ENCODE measurements around the gene SCAANT1. TPM values are rescaled to one million over a fixed set of nuclear protein-coding genes. Genes with fewer than 3 reads are reported as not detected.

Gene SCAANT1
- total RNA-seq, 2 experiments from 2014 or later, result not detected

DNA sequence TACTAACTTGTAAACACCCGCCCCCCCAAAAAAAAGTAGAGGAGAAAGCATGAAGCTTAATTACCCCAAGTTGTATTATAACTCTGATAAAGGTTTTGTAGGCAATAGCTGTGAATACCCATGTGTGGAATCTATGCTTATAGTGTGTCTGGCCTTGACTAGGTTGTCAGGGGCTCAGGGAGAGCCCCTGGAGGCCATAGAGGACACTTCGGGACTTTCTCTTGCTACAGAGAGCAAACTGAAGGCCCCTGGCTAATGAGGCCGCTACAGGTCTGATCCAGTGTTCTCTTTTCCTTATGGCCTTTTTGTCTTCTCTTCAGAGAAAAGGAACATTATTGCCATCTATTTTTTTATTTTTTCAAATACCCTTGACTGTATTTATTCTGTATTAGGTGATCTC lies 19.1 kb upstream of the SCAANT1 start:
- peaks cover 44% of the 10 kb centered on the region for H3K36me3 Mint-ChIP-seq (ENCODE audit: low read depth)
- H3K4me1 Mint-ChIP-seq, result peaks cover 53% of the 10 kb centered on the region
- ChIA-PET CTCF (no interaction called here), POLR2A (no interaction called here)
- no peak overlapping the region for H3K27ac Mint-ChIP-seq
- no peaks in the 10 kb centered on the region for H3K27me3 Mint-ChIP-seq
- H3K9me3 Mint-ChIP-seq, result no peaks in the 10 kb centered on the region
- H3K4me3 Mint-ChIP-seq, result no peak overlapping the region
- DNase-seq, result no peak

DNA sequence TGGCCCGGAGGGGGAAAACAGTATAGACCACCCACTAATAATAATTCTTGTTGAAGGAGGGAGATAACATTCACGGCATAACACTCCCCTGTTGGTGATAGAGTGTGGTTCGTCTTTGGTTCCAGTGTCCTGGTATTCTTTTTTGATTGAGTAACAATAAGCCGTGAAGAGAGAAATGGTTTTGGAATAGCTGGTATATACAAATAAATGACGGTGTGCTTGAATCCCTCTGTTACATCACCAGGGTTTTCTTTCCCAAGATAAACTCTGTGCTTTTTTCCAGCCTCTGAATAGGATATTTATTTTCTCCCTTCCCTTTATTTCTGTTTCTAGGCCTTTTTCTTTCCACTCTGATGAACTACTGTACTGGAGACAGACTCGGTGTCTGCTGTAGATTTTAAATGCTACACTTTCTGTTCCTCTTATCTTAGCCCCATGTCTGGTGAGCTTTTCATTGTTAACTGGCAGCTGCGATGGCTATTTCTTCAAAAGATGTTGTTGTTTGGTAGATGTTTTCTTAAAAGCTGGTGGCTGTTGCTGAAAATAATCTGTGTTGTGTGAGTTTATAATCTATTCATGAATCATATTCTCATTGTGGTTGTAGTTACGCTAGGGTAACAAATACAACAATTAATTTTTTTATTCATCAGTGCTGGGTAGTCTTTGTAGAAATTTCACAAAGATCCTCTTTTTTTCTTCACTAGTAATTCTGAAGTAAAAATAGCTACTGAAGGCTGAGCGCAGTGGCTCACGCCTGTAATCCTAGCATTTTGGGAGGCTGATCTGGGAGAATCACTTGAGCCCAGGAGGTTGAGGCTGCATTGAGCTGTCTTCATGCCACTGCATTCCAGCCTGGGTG lies 15.5 kb upstream of the SCAANT1 start:
- H3K4me3 Mint-ChIP-seq, result no peak overlapping the region
- peaks cover 27% of the 10 kb centered on the region for H3K4me1 Mint-ChIP-seq
- ChIA-PET POLR2A (no interaction called here), CTCF (no interaction called here)
- peaks cover 62% of the 10 kb centered on the region for H3K36me3 Mint-ChIP-seq (ENCODE audit: low read depth)
- no peaks in the 10 kb centered on the region for H3K9me3 Mint-ChIP-seq
- H3K27ac Mint-ChIP-seq, result no peak overlapping the region
- H3K27me3 Mint-ChIP-seq, result no peaks in the 10 kb centered on the region
- no peak for DNase-seq

DNA sequence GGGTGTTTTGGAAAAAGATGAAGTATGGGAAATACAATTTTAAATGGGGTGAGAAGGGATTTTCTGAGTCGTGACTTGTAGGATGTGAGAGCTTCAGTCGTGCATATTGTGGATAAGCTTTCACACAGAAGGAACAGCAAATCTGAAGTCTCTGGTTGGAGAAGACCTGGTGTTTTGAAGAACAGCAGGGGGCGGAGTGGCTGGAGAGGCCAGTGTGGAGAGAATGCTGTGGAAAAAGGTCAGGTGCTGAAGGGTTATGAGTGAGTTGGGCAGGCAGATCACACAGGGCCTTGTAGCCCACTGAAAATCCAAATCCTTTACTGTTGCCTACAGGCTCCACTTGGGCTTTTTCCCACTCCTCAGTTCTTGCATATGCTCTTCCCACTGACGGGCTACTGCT lies 14.1 kb upstream of the SCAANT1 start:
- H3K36me3 Mint-ChIP-seq (ENCODE audit: low read depth), result peaks cover 67% of the 10 kb centered on the region
- H3K27me3 Mint-ChIP-seq, result no peaks in the 10 kb centered on the region
- H3K4me1 Mint-ChIP-seq, result peaks cover 27% of the 10 kb centered on the region
- no peak overlapping the region for H3K27ac Mint-ChIP-seq
- ChIA-PET CTCF (no interaction called here), POLR2A (interaction anchor here (0.7 to 1.2 kb wide), 2 partner anchors 19 to 25 kb away, joined by 3 read pairs; no protein-coding TSS in a partner anchor)
- no peak for DNase-seq
- no peak overlapping the region for H3K4me3 Mint-ChIP-seq
- H3K9me3 Mint-ChIP-seq, result no peaks in the 10 kb centered on the region

GRCh38 chr3:63922491-63923199 lies 10.5 kb upstream of the SCAANT1 start:
- peaks cover 32% of the 10 kb centered on the region for H3K4me1 Mint-ChIP-seq
- H3K27me3 Mint-ChIP-seq, result no peaks in the 10 kb centered on the region
- POLR2A ChIA-PET, result interaction anchor here (1.2 kb wide), 1 partner anchor 11 kb away, joined by 4 read pairs; the partner anchor contains the start of gene SCAANT1
- no peak for DNase-seq
- H3K36me3 Mint-ChIP-seq (ENCODE audit: low read depth), result peaks cover 77% of the 10 kb centered on the region
- H3K27ac Mint-ChIP-seq, result no peak overlapping the region
- CTCF ChIA-PET, result no interaction called here
- H3K9me3 Mint-ChIP-seq, result no peaks in the 10 kb centered on the region
- no peak overlapping the region for H3K4me3 Mint-ChIP-seq

DNA sequence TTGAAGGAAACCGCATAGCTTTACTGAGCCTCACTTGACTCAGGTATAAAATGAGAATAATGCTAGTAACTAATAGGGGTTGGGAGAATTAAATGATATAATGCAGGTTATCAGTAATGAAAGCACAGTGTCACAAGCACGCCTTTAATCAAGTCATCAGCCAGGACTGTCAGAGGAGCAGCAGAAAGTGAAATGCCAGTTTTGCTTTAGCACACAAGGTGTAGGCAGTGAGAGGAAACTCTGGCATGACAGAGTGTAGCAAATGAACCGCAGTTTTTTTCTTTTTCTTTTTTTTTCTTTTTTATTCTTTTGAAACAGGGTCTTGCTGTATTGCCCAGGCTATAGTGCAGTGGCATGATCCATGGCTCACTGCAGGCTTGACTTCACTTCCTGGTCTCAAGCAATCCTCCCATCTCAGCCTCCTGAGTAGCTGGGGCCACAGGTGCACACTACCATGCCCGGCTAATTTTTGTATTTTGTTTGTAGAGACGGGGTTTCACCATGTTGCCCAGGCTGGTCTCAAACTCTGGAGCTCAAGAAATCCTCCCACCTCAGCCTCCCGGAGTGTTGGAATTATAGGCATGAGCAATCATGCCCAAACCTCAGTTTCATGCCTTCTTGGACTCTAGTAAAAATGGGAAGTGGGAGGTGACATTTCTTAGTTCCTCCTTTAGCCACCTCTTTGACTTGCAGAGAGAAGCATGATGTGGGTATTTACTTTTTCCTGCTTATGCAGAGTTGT lies 9.7 kb upstream of the SCAANT1 start:
- POLR2A ChIA-PET, result interaction anchor here (0.8 kb wide), 1 partner anchor 27 kb away, joined by 3 read pairs; no protein-coding TSS in a partner anchor

DNA sequence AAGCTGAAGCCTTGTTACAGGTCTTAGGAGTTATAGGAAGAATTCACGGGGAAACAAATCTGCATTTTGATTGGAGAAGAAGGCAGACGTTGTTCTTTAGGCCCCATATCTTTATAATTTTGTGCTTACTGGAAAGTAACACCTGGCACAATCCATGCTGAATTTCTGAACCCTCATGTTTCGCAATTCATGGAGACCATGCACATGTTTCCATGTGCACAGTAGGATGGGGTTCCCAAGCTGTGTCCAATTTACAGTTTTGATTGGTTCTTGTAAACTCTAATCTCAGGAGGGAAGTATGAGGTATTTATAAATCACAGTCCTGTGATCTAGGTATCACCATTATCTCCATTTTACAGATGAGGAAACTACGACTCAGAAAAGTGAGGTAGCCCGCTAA lies 7.8 kb upstream of the SCAANT1 start:
- Mint-ChIP-seq H3K4me3 (no peak overlapping the region), H3K36me3 (ENCODE audit: low read depth) (peaks cover 76% of the 10 kb centered on the region), H3K4me1 (peaks cover 44% of the 10 kb centered on the region), H3K9me3 (no peaks in the 10 kb centered on the region), H3K27me3 (no peaks in the 10 kb centered on the region), H3K27ac (no peak overlapping the region)
- ChIA-PET CTCF (no interaction called here), POLR2A (no interaction called here)
- no peak for DNase-seq

More for the DNA sequence above, 9.7 kb upstream of the SCAANT1 start:
- H3K27ac Mint-ChIP-seq, result no peak overlapping the region
- H3K4me3 Mint-ChIP-seq, result no peak overlapping the region
- H3K4me1 Mint-ChIP-seq, result peaks cover 36% of the 10 kb centered on the region
- DNase-seq, result no peak
- H3K9me3 Mint-ChIP-seq, result no peaks in the 10 kb centered on the region
- no peaks in the 10 kb centered on the region for H3K27me3 Mint-ChIP-seq
- peaks cover 77% of the 10 kb centered on the region for H3K36me3 Mint-ChIP-seq (ENCODE audit: low read depth)
- CTCF ChIA-PET, result no interaction called here

- Mint-ChIP-seq H3K27ac (no peak overlapping the region), H3K9me3 (no peaks in the 10 kb centered on the region), H3K27me3 (no peaks in the 10 kb centered on the region), H3K36me3 (ENCODE audit: low read depth) (peaks cover 76% of the 10 kb centered on the region), H3K4me1 (peaks cover 54% of the 10 kb centered on the region), H3K4me3 (no peak overlapping the region)
- ChIA-PET CTCF (no interaction called here), POLR2A (no interaction called here)
- DNase-seq, result no peak
Measured at GRCh38 chr3:63918321-63918720, 6.1 kb upstream of the SCAANT1 start.

GRCh38 chr3:63914312-63914711 lies 2.1 kb upstream of the SCAANT1 start:
- H3K4me1 Mint-ChIP-seq, result peaks cover 66% of the 10 kb centered on the region
- POLR2A ChIA-PET, result interaction anchor here (0.8 kb wide), 1 partner anchor 19 kb away, joined by 3 read pairs; no protein-coding TSS in a partner anchor
- CTCF ChIA-PET, result interaction anchor here (1.2 kb wide), 1 partner anchor 29 kb away, joined by 3 read pairs; no protein-coding TSS in a partner anchor
- DNase-seq, result no peak
- peak overlapping the region; percentile 81 for H3K4me3 Mint-ChIP-seq
- no peaks in the 10 kb centered on the region for H3K9me3 Mint-ChIP-seq
- no peaks in the 10 kb centered on the region for H3K27me3 Mint-ChIP-seq
- peak overlapping the region; percentile 27 for H3K27ac Mint-ChIP-seq
- H3K36me3 Mint-ChIP-seq (ENCODE audit: low read depth), result peaks cover 56% of the 10 kb centered on the region

GRCh38 chr3:63912768-63913588 lies 795 bp upstream of the SCAANT1 start:
- ChIA-PET POLR2A (interaction anchor here (0.6 to 3.1 kb wide), 17 partner anchors 11 to 110 kb away, joined by 3 to 32 read pairs (median 5); partner anchors contain the start of genes ATXN7, PSMD6 and THOC7), CTCF (no interaction called here)
- peaks cover 59% of the 10 kb centered on the region for H3K4me1 Mint-ChIP-seq
- H3K27ac Mint-ChIP-seq, result peak overlapping the region; percentile 79
- DNase-seq, result peak; percentile 56
- H3K36me3 Mint-ChIP-seq (ENCODE audit: low read depth), result peaks cover 43% of the 10 kb centered on the region
- no peaks in the 10 kb centered on the region for H3K27me3 Mint-ChIP-seq
- H3K9me3 Mint-ChIP-seq, result no peaks in the 10 kb centered on the region
- peak overlapping the region; percentile 81 for H3K4me3 Mint-ChIP-seq

- H3K27me3 Mint-ChIP-seq, result no peaks in the 10 kb centered on the region
- no peak for DNase-seq
- ChIA-PET CTCF (interaction anchor here (0.7 to 1.0 kb wide), 3 partner anchors 48 to 110 kb away, joined by 3 read pairs; partner anchors contain the start of genes ATXN7 and THOC7), POLR2A (interaction anchor here (0.6 to 3.1 kb wide), 19 partner anchors 22 to 112 kb away, joined by 3 to 32 read pairs (median 5); partner anchors contain the start of genes ATXN7, PSMD6 and THOC7)
- peak overlapping the region; percentile 96 for H3K27ac Mint-ChIP-seq
- H3K4me3 Mint-ChIP-seq, result peak overlapping the region; percentile 85
- peaks cover 48% of the 10 kb centered on the region for H3K4me1 Mint-ChIP-seq
- no peaks in the 10 kb centered on the region for H3K9me3 Mint-ChIP-seq
- H3K36me3 Mint-ChIP-seq (ENCODE audit: low read depth), result peaks cover 34% of the 10 kb centered on the region
Measured at GRCh38 chr3:63911509-63911872, 692 bp downstream of the SCAANT1 start.

DNA sequence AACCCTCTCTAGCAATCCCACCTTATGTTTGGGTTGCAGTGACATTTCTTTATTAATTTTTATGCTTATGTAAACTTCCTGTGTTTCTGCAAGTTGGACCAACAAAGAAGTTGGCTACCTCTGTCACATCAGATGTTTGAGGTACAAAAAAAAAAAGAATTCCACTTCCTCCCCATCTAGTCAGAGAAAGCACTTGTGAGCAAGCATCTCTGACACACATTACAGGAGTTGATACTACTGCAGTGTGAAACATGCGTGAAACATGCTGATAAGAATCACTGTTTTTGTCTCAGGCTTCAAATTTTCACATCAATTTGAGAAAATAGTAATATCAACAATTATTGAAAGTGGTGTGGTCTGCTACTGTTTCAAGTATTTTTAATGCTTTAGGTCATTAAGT lies 1.3 kb downstream of the SCAANT1 start:
- peak overlapping the region; percentile 85 for H3K4me3 Mint-ChIP-seq
- no peaks in the 10 kb centered on the region for H3K9me3 Mint-ChIP-seq
- H3K27me3 Mint-ChIP-seq, result no peaks in the 10 kb centered on the region
- no peak for DNase-seq
- H3K4me1 Mint-ChIP-seq, result peaks cover 46% of the 10 kb centered on the region
- H3K36me3 Mint-ChIP-seq (ENCODE audit: low read depth), result peaks cover 34% of the 10 kb centered on the region
- ChIA-PET POLR2A (interaction anchor here (0.9 to 3.1 kb wide), 13 partner anchors 23 to 112 kb away, joined by 3 to 32 read pairs (median 8); partner anchors contain the start of genes ATXN7, PSMD6 and THOC7), CTCF (interaction anchor here (1.0 kb wide), 2 partner anchors 67 to 68 kb away, joined by 3 read pairs; no protein-coding TSS in a partner anchor)
- peak overlapping the region; percentile 96 for H3K27ac Mint-ChIP-seq

GRCh38 chr3:63910001-63910400 lies 2.2 kb downstream of the SCAANT1 start:
- H3K4me3 Mint-ChIP-seq, result no peak overlapping the region
- peaks cover 43% of the 10 kb centered on the region for H3K4me1 Mint-ChIP-seq

More at GRCh38 chr3:63910001-63910400, 2.2 kb downstream of the SCAANT1 start:
- POLR2A ChIA-PET, result interaction anchor here (0.9 to 3.1 kb wide), 7 partner anchors 13 to 69 kb away, joined by 3 to 25 read pairs (median 3); partner anchors contain the start of genes ATXN7 and THOC7
- peaks cover 30% of the 10 kb centered on the region for H3K36me3 Mint-ChIP-seq (ENCODE audit: low read depth)
- H3K27ac Mint-ChIP-seq, result no peak overlapping the region
- CTCF ChIA-PET, result interaction anchor here (0.7 to 1.0 kb wide), 2 partner anchors 52 to 69 kb away, joined by 3 to 6 read pairs; no protein-coding TSS in a partner anchor
- no peaks in the 10 kb centered on the region for H3K27me3 Mint-ChIP-seq
- no peaks in the 10 kb centered on the region for H3K9me3 Mint-ChIP-seq
- DNase-seq, result no peak

Measured in activated CD4-positive, alpha-beta memory T cell treated with anti-CD3 and anti-CD28 coated beads, Interleukin-2, amount 10 ng/mL, durations not matched to agents 7 days and 5 days (primary cell).